OCI-LY3 (cell line): ENCODE results near the gene TREML1.

Source experiments
- CTCF ChIP-seq: fragments of 200-600, 300-600 bp; sonication (generic); IDR thresholded peaks from 2 replicates; pipeline ENCODE4 v1.5.1; 2014; ENCODE audit warnings: antibody characterized with exemption, low read length, low read depth
- EZH2phosphoT487 ChIP-seq: fragments of 200-600 bp; shearing (Covaris generic); IDR thresholded peaks from 2 replicates; pipeline ENCODE4 v1.6.1; 2018; ENCODE audit warnings: antibody characterized with exemption, mixed run types, low read depth

DNA sequence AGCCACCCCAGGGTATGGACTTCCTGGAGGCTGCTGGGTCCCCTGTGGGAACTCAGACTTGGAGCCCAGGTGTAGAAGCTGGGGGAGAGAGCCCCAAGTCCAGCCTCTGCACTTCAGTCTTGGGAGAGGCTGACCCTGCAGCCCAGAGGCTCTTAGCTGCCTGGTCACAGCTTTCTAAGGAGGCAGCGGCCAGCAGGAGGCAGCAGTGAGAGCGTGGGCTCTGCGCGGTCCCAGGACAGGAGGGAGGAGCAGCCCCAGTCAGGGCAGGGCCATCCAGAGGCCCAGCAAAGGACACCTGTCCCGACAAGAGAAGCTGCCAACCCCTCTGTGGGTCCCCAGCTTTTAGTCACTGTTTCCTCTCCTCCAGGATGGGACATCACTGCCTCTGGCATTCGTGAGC, 37.4 kb upstream of the TREML1 start:
- no peak for TF ChIP-seq EZH2phosphoT487
- peak; percentile 49 for TF ChIP-seq CTCF
